Parathyroid adenoma (tissue), 2 donors: ENCODE data around the gene CBL.
"Not testable (repeated sequence)": the region's sequence is repeated elsewhere in the genome, so short reads cannot be mapped to it uniquely, and the experiment has no call there.

Experiments used
- H2AFZ ChIP-seq: fragments of 300-600 bp; sonication (generic); one replicate; pipeline ENCODE4 v1.7.0; 2017; ENCODE audit warnings: antibody characterized with exemption, mild to moderate bottlenecking
- H3K27ac ChIP-seq: fragments of 300-600 bp; sonication (generic); one replicate; pipeline ENCODE4 v1.7.0; 2017
- H3K27me3 ChIP-seq: fragments of 300-600 bp; sonication (generic); one replicate; pipeline ENCODE4 v1.7.0; 2017; ENCODE audit warnings: low read length; ENCODE audit not compliant: control insufficient read depth, insufficient read depth
- H3K36me3 ChIP-seq: fragments of 300-600 bp; sonication (generic); one replicate; pipeline ENCODE4 v1.7.0; 2017; ENCODE audit warnings: low read length; ENCODE audit not compliant: control insufficient read depth, insufficient read depth
- H3K4me1 ChIP-seq: fragments of 300-600 bp; sonication (generic); one replicate; pipeline ENCODE4 v1.7.0; 2017; ENCODE audit warnings: control low read depth
- H3K4me2 ChIP-seq: fragments of 300-600 bp; sonication (generic); one replicate; pipeline ENCODE4 v1.7.0; 2017; ENCODE audit warnings: low read length
- H3K4me3 ChIP-seq: fragments of 300-600 bp; sonication (generic); one replicate; pipeline ENCODE4 v1.7.0; 2017; ENCODE audit warnings: low read depth, low read length
- H3K79me2 ChIP-seq: fragments of 300-600 bp; sonication (generic); one replicate; pipeline ENCODE4 v1.7.0; 2017; ENCODE audit warnings: control low read depth
- H3K9ac ChIP-seq: fragments of 300-600 bp; sonication (generic); one replicate; pipeline ENCODE4 v1.7.0; 2017; ENCODE audit warnings: mild to moderate bottlenecking
- H3K9me3 ChIP-seq: fragments of 300-600 bp; sonication (generic); one replicate; pipeline ENCODE4 v1.7.0; 2017; ENCODE audit warnings: low read length; ENCODE audit not compliant: control insufficient read depth
- CTCF ChIP-seq: fragments of 300-600 bp; sonication (generic); IDR thresholded peaks from one replicate; pipeline ENCODE4 v1.7.0; 2017; ENCODE audit warnings: antibody characterized with exemption, mild to moderate bottlenecking
- donor health status: primary hyperparathyroidism.

Gene CBL

GRCh38 chr11:119187123-119187892, 18.8 kb upstream of the CBL start:
- Histone ChIP-seq H3K79me2 (no peaks in the 10 kb centered on the region), H3K9ac (no peak overlapping the region), H3K27ac (no peak overlapping the region), H3K36me3 (no peaks in the 10 kb centered on the region), H3K9me3 (no peaks in the 10 kb centered on the region), H3K27me3 (no peaks in the 10 kb centered on the region), H2AFZ (no peak overlapping the region), H3K4me2 (no peak overlapping the region), H3K4me3 (no peak overlapping the region), H3K4me1 (no peaks in the 10 kb centered on the region)
- TF ChIP-seq CTCF, result no peak

DNA sequence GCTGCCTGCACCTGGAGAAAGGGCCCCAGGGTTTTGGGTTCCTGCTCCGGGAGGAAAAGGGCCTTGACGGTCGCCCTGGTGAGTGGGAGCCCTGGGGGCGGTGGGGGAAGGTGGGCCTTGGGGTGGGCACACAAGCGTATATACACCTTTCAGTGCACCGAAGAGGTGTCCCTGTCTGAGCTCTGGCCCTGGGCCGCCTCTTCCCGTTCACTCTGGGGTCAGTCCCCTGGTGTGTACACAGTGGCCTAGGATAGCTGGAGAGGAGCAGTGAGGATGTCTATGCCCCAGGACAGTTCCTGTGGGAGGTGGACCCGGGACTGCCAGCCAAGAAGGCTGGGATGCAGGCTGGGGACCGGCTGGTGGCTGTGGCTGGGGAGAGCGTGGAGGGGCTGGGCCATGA, 18.1 kb upstream of the CBL start:
- TF ChIP-seq CTCF, result no peak
- H2AFZ ChIP-seq, result no peak overlapping the region
- no peaks in the 10 kb centered on the region for H3K9me3 ChIP-seq
- H3K4me1 ChIP-seq, result no peaks in the 10 kb centered on the region
- H3K27me3 ChIP-seq, result no peaks in the 10 kb centered on the region
- H3K36me3 ChIP-seq, result no peaks in the 10 kb centered on the region
- no peak overlapping the region for H3K27ac ChIP-seq
- no peak overlapping the region for H3K4me3 ChIP-seq
- no peak overlapping the region for H3K9ac ChIP-seq
- H3K4me2 ChIP-seq, result no peak overlapping the region
- H3K79me2 ChIP-seq, result no peaks in the 10 kb centered on the region

DNA sequence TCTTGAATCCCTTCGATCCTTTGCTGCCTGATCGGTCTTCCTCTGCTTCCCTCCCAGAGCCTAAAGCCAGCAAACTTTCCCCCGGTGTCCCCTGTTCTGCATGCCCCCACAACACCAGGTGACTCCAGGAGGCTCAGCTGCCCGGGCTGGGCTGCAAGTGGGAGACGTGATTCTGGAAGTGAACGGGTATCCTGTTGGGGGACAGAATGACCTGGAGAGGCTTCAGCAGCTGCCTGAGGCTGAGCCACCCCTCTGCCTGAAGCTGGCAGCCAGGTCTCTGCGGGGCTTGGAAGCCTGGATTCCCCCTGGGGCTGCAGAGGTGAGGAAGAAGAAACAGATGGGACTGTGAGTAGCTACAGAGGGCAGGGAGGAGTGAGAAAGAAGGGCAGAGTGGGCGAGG, 17.3 kb upstream of the CBL start:
- no peaks in the 10 kb centered on the region for H3K36me3 ChIP-seq
- no peak overlapping the region for H3K4me3 ChIP-seq
- no peaks in the 10 kb centered on the region for H3K79me2 ChIP-seq
- no peaks in the 10 kb centered on the region for H3K4me1 ChIP-seq
- no peak overlapping the region for H2AFZ ChIP-seq
- no peaks in the 10 kb centered on the region for H3K27me3 ChIP-seq
- H3K4me2 ChIP-seq, result no peak overlapping the region
- H3K27ac ChIP-seq, result no peak overlapping the region
- H3K9me3 ChIP-seq, result no peaks in the 10 kb centered on the region
- TF ChIP-seq CTCF, result no peak
- no peak overlapping the region for H3K9ac ChIP-seq

- Histone ChIP-seq H3K4me1 (no peaks in the 10 kb centered on the region), H3K4me3 (no peak overlapping the region), H3K27ac (no peak overlapping the region), H3K9ac (no peak overlapping the region), H3K36me3 (no peaks in the 10 kb centered on the region), H3K9me3 (no peaks in the 10 kb centered on the region), H3K79me2 (no peaks in the 10 kb centered on the region), H2AFZ (no peak overlapping the region), H3K27me3 (no peaks in the 10 kb centered on the region), H3K4me2 (no peak overlapping the region)
- no peak for TF ChIP-seq CTCF
Measured at GRCh38 chr11:119189393-119189792, 16.7 kb upstream of the CBL start.

GRCh38 chr11:119190531-119190930, 15.6 kb upstream of the CBL start:
- H3K4me1 ChIP-seq, result no peaks in the 10 kb centered on the region
- H3K9me3 ChIP-seq, result no peaks in the 10 kb centered on the region
- no peak overlapping the region for H3K27ac ChIP-seq
- no peaks in the 10 kb centered on the region for H3K36me3 ChIP-seq
- H3K79me2 ChIP-seq, result no peaks in the 10 kb centered on the region
- H2AFZ ChIP-seq, result no peak overlapping the region
- H3K9ac ChIP-seq, result no peak overlapping the region
- no peak for TF ChIP-seq CTCF
- H3K27me3 ChIP-seq, result no peaks in the 10 kb centered on the region
- H3K4me2 ChIP-seq, result no peak overlapping the region
- no peak overlapping the region for H3K4me3 ChIP-seq

DNA sequence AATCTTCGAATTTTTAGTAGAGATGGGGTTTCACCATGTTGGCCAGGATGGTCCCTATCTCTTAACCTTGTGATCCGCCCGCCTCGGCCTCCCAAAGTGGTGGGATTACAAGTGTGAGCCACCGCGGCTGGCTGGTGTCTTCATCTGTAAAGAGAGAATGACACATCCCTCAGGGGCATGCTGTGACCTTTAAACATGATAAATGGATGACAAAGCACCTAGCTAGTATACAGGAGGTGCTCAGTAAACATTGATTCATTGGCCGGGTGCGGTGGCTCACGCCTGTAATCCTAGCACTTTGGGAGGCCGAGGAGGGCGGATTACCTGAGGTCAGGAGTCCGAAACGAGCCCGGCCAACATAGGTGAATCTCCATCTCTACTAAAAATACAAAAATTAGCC, 14.9 kb upstream of the CBL start:
- H3K36me3 ChIP-seq, H2AFZ ChIP-seq, H3K9ac ChIP-seq, H3K27me3 ChIP-seq, H3K27ac ChIP-seq, H3K4me3 ChIP-seq, H3K79me2 ChIP-seq, H3K4me2 ChIP-seq, H3K4me1 ChIP-seq, H3K9me3 ChIP-seq: not testable (repeated sequence)
